GM21619 (cell line): ENCODE data around the gene DIAPH2.

ENCODE experiments used
- ATAC-seq: cut with Tn5 transposase; IDR thresholded peaks from one replicate; pipeline ENCODE4 v1.9.1; 2021; ENCODE audit not compliant: unreplicated experiment

Gene DIAPH2

GRCh38 chrX:96924581-96924980 lies 239.9 kb downstream of the DIAPH2 start:
- no peak for ATAC-seq

DNA sequence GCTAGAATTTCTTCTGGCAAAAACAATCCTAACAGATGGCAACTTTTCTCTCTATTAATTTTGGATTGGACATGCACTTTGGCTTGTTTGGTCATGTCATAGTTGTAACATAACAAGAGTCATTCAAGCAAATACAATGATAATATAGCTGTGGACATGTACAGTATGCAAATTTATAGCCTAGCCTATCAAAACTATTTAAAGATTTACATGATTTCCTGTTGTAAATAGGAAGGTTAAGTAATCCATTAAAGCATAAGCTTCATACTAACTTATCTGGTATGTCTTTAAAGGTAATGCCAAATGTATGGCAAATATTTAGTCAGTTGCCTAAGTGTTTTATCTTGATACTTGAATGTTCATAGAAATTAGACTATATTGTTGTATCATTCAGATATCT lies 244.4 kb downstream of the DIAPH2 start:
- ATAC-seq: no peak

DNA sequence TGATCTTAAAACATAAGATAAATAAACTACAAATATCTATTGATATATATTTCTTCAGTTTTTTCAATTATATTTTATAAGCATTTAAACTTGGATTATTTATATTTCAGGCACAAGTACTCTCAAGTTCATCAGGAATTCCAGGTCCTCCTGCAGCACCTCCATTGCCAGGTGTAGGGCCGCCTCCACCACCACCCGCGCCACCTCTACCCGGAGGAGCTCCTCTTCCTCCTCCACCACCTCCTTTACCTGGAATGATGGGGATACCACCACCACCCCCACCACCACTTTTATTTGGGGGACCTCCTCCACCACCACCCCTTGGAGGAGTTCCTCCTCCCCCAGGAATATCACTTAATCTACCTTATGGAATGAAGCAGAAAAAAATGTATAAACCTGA lies 273.1 kb downstream of the DIAPH2 start:
- ATAC-seq: no peak

DNA sequence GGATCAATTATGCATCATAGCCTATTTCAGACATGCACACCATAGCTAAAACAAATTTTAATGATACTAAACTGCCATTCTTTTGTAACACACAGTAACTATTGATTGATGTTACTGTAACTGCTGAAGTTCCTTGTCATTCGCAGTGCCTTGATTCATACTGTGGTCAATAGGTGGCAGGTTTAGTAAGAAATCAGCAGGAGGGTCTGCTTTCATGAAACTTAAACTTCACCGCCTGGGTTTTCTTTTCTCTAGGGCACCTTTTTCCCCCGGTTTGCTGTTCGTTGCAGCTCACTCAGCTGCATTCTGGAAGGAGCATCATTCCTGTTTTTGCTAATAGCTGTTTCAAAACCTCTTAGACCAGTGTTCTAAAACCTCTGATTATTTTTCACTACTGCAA lies 287.2 kb downstream of the DIAPH2 start:
- ATAC-seq: no peak

GRCh38 chrX:96978906-96979305 lies 294.3 kb downstream of the DIAPH2 start:
- no peak for ATAC-seq

DNA sequence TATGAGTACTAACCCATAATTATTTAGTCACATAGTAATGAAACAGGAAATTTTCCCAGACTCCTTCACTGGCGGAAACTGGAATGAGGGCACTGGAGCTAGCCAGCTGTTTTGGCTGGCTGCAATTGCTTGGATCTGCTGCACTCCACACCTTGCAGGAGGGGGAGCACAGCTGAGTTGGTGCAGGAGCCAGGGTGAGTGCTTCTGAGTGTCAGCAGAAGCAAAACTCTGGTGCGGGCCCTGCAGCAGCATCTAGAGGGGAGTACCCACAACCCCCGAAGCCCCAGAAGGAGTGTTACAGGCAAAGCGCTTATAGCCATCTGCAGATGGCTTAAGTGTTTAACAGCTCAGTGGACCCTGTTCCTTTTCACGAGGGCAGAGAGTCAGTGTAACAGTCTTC lies 295.1 kb downstream of the DIAPH2 start:
- ATAC-seq: no peak

- ATAC-seq: no peak
Measured at GRCh38 chrX:96982161-96982560, 297.5 kb downstream of the DIAPH2 start.

- ATAC-seq: no peak
Measured at GRCh38 chrX:96984538-96984937, 299.9 kb downstream of the DIAPH2 start.

- no peak for ATAC-seq
Measured at GRCh38 chrX:96985046-96985445, 300.4 kb downstream of the DIAPH2 start.

GRCh38 chrX:96987228-96987627 lies 302.6 kb downstream of the DIAPH2 start:
- ATAC-seq: no peak

DNA sequence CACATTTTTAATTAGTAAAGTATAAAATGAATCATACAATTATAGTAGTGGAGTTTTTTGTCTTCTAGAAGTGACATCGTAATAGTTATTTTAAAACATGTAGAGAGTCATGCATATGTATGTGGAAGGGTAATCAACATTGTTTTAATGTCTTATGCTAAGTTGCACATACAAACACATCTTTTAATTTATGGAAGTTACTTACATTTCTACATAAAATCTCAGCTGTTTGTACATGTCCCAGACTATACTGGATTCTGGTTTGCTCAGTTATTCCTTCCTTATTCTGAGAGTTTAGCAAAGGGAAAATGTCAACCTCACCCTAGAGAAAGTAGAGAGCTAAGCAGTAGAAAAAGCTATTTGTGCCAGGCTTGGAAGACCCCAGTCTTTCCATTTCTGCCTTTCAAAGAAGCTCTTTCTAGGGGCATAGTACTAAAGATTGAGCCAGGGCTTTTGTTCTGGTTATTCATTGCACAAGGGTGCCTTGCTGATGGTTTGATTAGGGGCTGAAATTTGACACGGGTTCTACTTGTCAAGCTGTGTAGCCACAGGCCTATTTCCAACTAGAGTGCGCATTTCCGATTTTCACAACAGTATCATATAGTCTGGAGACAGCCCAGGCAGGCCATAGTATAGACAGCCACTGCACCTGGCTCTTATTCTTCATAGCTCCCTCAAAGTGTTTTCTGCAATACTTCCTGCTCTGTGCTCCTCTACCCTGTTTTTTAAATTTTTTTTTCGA lies 305.4 kb downstream of the DIAPH2 start:
- no peak for ATAC-seq

DNA sequence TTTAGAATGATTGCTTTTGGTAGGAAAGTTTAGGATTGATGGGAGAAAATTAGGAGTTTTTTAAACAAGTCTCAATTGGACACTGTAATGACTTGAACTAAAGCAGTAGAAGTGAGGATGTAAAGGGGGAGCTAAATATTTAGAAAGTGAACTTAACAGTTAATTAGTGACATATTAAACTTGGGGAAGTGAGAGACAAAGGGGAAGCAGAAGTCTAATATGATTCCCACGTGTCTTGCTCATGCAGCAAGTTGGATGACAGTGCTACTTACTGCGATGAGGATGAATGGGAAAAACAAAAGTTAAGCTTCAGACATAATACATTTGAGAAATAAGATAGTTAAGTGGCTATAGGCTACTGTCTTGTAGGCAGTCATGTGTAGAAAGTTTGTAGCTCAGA lies 309.5 kb downstream of the DIAPH2 start:
- ATAC-seq: no peak

- no peak for ATAC-seq
Measured at GRCh38 chrX:96997196-96997595, 312.6 kb downstream of the DIAPH2 start.

GRCh38 chrX:97000682-97001368 lies 316.2 kb downstream of the DIAPH2 start:
- no peak for ATAC-seq

- no peak for ATAC-seq
Measured at GRCh38 chrX:97006167-97006566, 321.5 kb downstream of the DIAPH2 start.

DNA sequence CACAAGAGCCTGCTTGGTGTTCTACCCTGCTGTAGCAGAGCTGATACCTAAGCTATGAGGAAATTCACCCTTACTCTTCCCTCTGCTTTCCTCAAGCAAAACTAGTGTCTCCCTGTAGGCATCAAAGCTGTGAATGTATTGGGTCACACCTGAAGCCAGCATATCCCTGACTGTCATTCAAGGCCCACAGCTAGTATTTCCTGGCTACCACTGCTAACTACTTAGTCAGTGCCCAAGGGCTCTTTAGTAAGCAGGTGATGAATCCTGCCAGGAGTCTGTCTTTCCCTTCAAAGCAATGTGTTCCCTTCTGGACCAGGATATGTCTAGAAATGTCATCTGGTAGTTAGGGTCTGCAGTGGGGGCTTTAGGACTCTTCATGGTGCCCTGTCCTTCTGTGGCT lies 324.7 kb downstream of the DIAPH2 start:
- no peak for ATAC-seq

DNA sequence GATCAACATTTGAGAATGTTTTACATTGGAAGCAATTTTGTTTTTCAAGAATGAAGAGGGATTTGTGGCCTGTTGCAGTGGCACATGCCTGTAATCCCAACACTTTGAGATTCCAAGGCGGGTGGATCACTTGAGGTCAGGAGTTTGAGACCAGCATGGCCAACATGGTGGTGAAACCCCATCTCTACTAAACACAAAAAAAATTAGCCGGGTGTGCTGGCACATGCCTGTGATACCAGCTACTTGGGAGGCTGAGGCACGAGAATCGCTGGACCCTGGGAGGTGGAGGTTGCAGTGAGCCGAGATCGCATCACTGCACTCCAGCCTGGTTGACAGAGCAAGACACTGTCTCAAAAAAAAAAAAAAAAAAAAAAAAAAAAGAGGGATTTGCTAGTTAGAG lies 326.9 kb downstream of the DIAPH2 start:
- no peak for ATAC-seq

DNA sequence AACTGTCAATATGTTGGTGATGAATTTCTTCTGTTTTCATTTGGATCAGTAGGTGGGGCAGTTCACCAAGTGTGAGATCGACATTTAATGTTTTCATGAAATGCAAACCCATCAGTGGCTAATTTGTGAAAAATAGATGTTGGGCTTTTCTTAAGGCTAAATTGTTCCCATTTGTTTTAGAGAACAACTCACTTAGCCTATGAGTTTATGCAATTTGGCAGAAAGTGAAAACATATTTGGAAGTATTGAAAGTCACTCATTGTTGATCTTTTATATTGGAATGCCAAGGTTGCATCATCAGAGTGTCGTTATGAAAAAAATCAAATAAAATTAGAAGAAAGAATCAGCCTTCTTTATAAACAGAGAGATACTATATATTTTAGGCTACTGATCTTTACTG lies 331.5 kb downstream of the DIAPH2 start:
- ATAC-seq: no peak

DNA sequence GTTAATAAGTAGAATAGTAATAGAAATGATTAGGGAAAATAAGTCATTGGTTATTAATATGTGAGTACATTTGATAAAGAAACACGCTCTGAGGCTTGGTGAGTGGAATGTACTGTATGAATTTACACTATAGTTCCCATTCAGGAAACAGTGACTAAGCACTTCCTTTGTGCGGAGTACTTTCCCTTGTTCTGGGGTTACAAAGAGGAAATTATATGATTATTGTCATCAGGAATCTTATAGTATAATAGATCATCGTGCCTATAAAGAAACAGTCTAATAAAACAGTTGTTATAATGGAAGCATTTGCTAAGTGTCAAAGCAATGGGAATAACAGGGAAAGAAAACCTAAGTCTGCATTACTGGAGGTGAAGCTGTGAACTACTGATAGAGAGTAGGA lies 337.0 kb downstream of the DIAPH2 start:
- ATAC-seq: no peak

DNA sequence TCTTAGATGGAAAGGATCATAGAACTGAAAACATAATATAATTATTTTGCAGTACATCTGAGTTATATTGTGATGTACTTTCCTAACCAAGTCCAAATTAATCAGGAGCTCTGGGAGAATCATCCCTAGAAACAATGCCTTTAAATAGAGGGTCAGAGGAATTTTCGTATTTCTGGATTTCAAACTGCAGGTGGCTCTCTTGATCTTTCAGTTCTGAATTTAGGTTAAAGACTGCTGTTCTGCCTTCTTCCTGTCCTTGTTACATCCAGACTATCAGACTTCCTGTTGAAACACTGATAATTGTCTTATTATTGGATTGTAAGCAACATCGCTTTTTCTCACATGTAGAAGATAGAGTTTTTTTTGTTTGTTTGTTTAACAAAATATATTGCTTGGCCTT lies 341.8 kb downstream of the DIAPH2 start:
- ATAC-seq: no peak

DNA sequence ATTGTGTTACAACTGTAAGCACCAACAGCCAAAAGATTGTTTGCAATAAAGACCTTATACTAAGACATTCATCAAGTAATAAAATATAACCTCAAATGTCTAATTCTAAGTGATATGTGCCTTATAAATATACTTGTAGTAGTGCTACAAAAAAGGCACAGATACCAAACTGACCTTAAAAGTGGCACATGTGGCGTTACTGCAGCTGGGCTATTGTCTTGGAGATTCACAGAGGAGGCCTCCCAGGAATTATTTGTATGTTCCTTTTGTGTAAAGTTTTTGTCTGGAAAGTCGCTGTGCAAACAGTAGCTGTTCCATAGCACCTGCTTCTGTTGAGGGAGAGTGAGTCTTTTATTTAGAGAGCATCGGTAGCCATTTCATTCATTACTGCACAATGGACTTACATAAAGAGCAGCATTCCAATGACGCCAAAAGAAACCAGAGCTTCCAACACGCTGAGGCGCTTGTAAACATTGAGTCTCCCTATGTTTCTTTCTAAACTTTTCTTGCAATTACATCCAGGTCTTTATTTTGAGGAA lies 342.8 kb downstream of the DIAPH2 start:
- no peak for ATAC-seq

GRCh38 chrX:97030463-97030862 lies 345.8 kb downstream of the DIAPH2 start:
- ATAC-seq: peak; percentile 53
